HG03196 (cell line): ENCODE measurements around the gene TH.

Experiments used
- ATAC-seq: cut with Tn5 transposase; IDR thresholded peaks from one replicate; pipeline ENCODE4 v1.9.1; 2021; ENCODE audit not compliant: unreplicated experiment

Gene TH

GRCh38 chr11:2115308-2115707 is 56.3 kb downstream of the TH start:
- ATAC-seq = no peak

GRCh38 chr11:2114430-2115241 is 57.0 kb downstream of the TH start:
- ATAC-seq = no peak
